ENCODE results near the gene STK39.

The STK39 gene

GRCh38 chr2:168198476-168199207, 48.8 kb downstream of the STK39 start:
- Histone ChIP-seq H3K9me3 (ENCODE audit: severe bottlenecking) (no peaks in the 10 kb centered on the region), H3K36me3 (no peaks in the 10 kb centered on the region), H3K27ac (no peak overlapping the region), H3K4me3 (ENCODE audit: low read depth, low read length) (no peak overlapping the region), H3K27me3 (ENCODE audit: insufficient read depth, low read depth, severe bottlenecking) (no peaks in the 10 kb centered on the region)
- DNase-seq: no peak
- TF ChIP-seq CTCF (IDR thresholded peaks at IDR 0.05; ENCODE audit: low read depth, low read length): no peak

GRCh38 chr2:168196764-168197180, 50.6 kb downstream of the STK39 start:
- H3K27me3 ChIP-seq (ENCODE audit: insufficient read depth, low read depth, severe bottlenecking): no peaks in the 10 kb centered on the region
- H3K4me3 ChIP-seq (ENCODE audit: low read depth, low read length): no peak overlapping the region
- H3K27ac ChIP-seq: no peak overlapping the region
- DNase-seq: no peak
- H3K36me3 ChIP-seq: no peaks in the 10 kb centered on the region
- no peak for TF ChIP-seq CTCF (IDR thresholded peaks at IDR 0.05; ENCODE audit: low read depth, low read length)
- H3K9me3 ChIP-seq (ENCODE audit: severe bottlenecking): no peaks in the 10 kb centered on the region

GRCh38 chr2:168194784-168195522, 52.4 kb downstream of the STK39 start:
- DNase-seq: no peak
- no peak for TF ChIP-seq CTCF (IDR thresholded peaks at IDR 0.05; ENCODE audit: low read depth, low read length)
- H3K4me3 ChIP-seq (ENCODE audit: low read depth, low read length): no peak overlapping the region
- no peak overlapping the region for H3K27ac ChIP-seq
- no peaks in the 10 kb centered on the region for H3K27me3 ChIP-seq (ENCODE audit: insufficient read depth, low read depth, severe bottlenecking)
- H3K36me3 ChIP-seq: no peaks in the 10 kb centered on the region
- no peaks in the 10 kb centered on the region for H3K9me3 ChIP-seq (ENCODE audit: severe bottlenecking)

GRCh38 chr2:168192839-168193616, 54.4 kb downstream of the STK39 start:
- TF ChIP-seq CTCF (IDR thresholded peaks at IDR 0.05; ENCODE audit: low read depth, low read length): no peak
- no peaks in the 10 kb centered on the region for H3K27me3 ChIP-seq (ENCODE audit: insufficient read depth, low read depth, severe bottlenecking)
- H3K9me3 ChIP-seq (ENCODE audit: severe bottlenecking): no peaks in the 10 kb centered on the region
- H3K36me3 ChIP-seq: no peaks in the 10 kb centered on the region
- H3K27ac ChIP-seq: no peak overlapping the region
- DNase-seq: no peak
- no peak overlapping the region for H3K4me3 ChIP-seq (ENCODE audit: low read depth, low read length)

- TF ChIP-seq CTCF (IDR thresholded peaks at IDR 0.05; ENCODE audit: low read depth, low read length): no peak
- no peaks in the 10 kb centered on the region for H3K27me3 ChIP-seq (ENCODE audit: insufficient read depth, low read depth, severe bottlenecking)
- no peak for DNase-seq
- no peaks in the 10 kb centered on the region for H3K9me3 ChIP-seq (ENCODE audit: severe bottlenecking)
- no peak overlapping the region for H3K27ac ChIP-seq
- no peaks in the 10 kb centered on the region for H3K36me3 ChIP-seq
- H3K4me3 ChIP-seq (ENCODE audit: low read depth, low read length): no peak overlapping the region
These were observed 55.2 kb downstream of the STK39 start for GRCh38 chr2:168191955-168192785.

Measured in WERI-Rb-1 (cell line).